ENCODE data around the gene AP2A1. TPM values are rescaled to one million over a fixed set of nuclear protein-coding genes. Genes with fewer than 3 reads are reported as not detected.
A peak's percentile ranks its signal among the peaks of the same experiment; 100 is the strongest.
"Not testable (repeated sequence)": the region's sequence is repeated elsewhere in the genome, so short reads cannot be mapped to it uniquely, and the experiment has no call there.

The AP2A1 gene
- 10 to 100 TPM; 68.0 to 77.8 TPM for total RNA-seq
- long read RNA-seq, transcript AP2A1-202 (24 exons, 3,286 nt), result major isoform, 9 of 33 reads
- long read RNA-seq, partial matches to known transcripts, result 19 of 33 reads
- long read RNA-seq, other reads (novel, unspliced or antisense), result 1 of 33 reads

DNA sequence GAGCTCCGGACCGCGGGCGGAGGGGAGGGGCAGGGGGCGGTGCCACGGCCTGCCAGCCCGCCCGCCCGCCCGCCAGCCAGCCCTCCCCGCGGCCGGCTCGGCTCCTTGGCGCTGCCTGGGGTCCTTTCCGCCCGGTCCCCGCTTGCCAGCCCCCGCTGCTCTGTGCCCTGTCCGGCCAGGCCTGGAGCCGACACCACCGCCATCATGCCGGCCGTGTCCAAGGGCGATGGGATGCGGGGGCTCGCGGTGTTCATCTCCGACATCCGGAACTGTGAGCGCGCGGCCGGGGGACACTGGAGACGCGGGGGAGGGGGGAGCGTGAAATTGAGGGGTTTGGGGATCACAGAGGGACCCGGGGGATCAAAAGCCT is at the start of gene AP2A1:
AP2A1 (plus strand) TSS at position 72 of the 370 bp plus-strand sequence; CDS start at position 205, 133 bp downstream.
- intact Hi-C loops (cut with DNase I), result loop anchor here in 1 of 2 donors (5.0 kb wide), 2 partner anchors 40 to 100 kb away; partner anchors contain the start of gene PNKP
- ATAC-seq, result no peak
- no peak for DNase-seq

DNA sequence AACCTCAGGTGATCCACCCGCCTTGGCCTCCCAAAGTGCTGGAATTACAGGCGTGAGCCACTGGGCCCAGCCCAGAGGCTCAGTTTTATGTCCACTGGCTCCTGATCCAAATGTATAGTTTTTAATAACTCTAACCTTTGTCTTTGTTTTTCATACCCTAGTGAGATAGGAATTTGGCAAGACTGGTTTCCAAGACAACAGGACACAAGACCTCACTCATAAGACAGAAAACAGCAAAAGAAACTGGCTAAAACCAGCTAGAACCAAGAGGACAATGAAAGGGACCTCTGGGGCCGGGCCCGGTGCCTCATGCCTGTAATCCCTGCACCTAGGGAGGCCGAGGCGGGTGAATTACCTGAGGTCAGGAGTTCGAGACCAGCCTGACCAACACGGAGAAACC is 48.3 kb upstream of the AP2A1 start:
- intact Hi-C loops (cut with DNase I), result no loop called here
- no peak for ATAC-seq
- no peak for DNase-seq

DNA sequence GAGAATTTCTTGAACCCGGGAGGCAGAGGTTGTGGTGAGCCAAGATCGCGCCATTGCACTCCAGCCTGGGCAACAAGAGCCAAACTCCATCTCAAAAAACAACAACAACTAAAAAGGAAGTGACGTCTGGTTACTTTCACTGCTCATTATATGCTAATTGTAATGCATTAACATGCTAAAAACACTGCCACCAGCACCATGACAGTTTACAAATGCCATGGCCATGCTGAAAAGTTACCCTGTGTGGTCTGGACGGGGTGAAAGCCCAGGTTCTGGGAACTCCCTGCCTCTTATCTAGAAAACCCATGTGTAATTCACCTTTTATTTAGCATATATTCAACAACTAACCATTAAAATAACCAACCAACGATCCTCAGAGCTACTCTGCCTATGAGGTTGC is 47.8 kb upstream of the AP2A1 start:
- intact Hi-C loops (cut with DNase I), result no loop called here
- ATAC-seq (no peak), DNase-seq (no peak)

DNA sequence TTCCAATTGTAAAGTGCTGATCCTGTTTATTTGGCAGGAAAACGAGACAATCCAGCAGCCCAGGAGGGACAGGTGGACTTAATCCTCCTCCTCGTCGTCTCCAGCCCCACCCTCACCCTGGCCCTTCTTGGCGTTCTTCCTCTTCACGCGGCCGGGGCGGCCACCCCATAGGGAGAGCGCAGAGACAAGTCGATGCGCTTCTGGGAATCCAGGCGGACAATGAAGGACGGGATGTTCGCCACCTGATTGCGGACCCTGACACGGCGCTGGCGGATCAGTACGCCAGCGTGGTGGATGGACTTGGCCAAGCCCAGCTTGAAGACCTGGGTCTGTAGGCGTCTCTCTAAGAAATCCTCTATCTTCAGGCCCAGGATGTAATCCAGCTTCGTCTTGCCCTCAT is 47.4 kb upstream of the AP2A1 start:
- intact Hi-C loops (cut with DNase I); DNase-seq; ATAC-seq: not testable (repeated sequence)

DNA sequence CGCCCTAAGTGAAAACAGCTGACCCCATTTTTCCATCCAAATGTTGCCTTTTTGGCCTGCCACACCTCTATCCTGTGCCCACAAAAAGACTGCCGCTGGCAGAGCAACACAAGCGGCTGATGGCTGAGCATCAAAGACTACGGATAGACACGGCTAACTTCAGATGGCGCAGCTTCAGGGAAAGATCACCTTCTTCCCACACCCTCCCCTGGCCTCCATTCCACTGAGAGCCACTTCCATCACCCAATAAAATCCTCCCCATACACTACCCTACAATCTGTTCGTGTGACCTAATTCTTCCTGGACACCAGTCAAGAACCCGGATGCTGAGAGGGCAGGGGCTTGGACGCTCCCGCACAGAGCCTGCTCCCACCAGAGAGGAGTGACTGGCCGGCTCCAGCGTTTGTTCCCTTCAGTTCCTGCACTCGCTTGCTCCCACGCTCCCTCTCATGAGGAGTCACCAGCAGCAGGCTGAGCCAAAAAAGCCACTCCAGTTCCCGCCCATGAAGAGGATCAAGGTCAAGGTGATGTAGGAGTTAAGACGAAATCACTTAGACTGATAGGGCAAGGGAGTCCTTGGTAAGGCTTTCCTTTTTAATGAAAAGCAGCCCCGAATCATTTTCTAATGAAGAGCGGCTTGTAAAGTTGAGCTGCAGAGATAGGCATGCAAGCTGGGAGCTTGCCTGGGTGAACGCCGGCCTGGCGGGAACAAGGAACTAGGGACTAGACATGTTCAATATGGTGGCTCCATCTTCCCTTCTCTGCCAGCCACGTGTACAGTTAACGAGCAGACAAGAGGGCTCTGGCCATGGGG is 39.4 kb upstream of the AP2A1 start:
- intact Hi-C loops (cut with DNase I), result no loop called here
- ATAC-seq, result peak; percentile 88 to 95
- DNase-seq, result peak; percentile 80

DNA sequence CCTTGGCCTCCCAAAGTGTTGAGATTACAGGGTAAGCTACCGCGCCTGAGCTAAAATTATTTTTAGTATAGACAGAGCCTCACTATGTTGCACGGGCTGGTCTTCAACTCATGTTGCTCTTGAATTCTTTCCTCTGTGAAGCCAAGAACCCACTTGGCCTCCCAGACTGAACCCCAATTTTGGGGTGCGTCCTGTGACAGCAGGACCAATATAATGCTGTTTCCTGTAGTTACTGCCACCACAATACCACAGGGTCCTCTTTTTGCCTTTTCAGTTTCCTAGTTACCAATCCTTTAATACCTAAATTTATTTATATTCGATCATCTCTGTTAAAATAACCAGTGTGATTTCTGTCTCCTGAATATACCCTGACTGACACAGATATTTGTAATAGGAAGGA is 36.6 kb upstream of the AP2A1 start:
- ATAC-seq (no peak), DNase-seq (no peak)
- intact Hi-C loops (cut with DNase I), result no loop called here

DNA sequence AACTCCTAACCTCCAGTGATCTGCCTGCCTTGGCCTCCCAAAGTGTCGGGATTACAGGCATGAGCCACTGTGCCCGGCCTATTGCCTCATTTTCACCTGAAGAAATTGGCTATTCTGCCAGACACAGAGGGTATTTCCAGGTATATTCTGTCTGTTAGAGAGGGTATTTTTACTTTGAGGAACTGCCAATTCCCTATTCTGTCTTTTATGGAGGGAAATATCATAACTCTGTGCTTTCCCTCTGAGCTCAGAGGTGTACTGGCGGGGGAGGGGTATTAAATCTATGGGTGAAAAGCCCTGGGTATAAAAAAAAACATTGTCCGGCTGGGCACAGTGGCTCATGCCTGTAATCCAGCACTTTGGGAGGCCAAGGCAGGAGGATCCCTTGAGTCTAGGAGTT is 28.5 kb upstream of the AP2A1 start:
- DNase-seq, result no peak
- no peak for ATAC-seq

DNA sequence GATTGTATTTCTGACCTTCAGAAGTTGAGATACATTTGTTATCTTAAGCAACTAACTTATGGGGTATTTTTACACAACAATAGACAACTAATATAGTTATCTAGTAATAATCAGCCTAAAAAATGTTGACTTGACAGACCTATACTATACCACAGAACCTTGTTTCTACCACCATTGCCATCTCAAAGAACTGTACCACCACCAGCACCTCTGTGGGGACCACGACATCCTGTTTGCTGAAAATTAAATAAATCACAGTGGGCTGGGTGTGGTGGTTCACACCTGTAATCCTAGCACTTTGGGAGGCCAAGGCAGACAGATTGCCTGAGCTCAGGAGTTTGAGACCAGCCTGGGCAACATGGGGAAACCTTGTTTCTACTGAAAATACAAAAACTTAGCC is 27.7 kb upstream of the AP2A1 start:
- intact Hi-C loops (cut with DNase I), result no loop called here
- ATAC-seq (no peak), DNase-seq (no peak)

More for the DNA sequence above, 28.5 kb upstream of the AP2A1 start:
- intact Hi-C loops (cut with DNase I), result no loop called here

DNA sequence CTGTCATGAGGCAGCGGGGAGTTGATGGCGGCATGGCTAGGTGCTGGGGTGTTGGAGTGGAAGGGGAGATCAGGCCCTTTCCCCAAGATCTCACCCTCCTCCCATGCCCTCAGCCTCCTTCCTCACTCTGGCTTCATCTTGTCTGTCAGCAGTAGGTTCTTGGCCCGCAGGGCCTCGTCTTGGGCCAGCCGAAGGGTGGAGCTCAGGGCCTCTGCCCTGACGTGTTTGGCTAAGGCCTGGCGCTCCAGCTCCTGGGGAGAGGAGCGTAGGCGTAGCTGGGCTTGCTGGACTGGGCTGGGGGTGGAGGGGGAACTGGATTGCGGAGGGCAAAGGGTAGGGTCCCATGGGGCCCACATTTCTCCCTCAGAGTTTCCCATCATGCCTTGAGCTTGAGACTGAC is 26.9 kb upstream of the AP2A1 start:
- DNase-seq (no peak), ATAC-seq (no peak)
- intact Hi-C loops (cut with DNase I), result no loop called here

DNA sequence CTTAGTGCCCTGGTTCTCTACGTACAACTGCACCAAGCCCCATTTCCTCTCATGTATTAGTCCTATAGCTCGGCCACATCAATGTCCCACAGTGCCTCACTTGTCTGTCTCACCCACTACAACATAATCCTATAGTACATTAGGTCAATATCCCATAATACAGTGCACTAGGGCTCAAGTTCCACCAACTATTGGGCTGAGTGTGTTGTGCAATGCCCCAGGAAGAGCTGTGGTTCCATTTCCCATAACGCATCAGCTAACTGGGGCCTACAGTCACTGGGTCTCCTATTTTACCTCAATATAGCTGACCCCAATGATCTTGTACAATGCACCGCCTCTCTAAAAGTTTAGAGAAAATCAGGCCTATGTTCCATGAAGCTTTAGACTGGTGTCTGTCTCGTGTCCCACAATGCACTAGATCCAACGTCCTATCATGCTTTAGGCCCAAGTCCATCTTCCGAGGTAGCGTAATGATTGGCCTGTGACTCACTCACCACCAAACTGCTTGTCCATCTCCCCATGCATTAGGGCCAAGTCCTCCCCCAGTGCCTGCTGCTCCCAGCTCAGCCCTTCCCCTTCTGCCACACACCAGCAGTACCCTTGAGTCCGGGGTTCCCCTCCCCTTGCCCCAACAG is 25.5 kb upstream of the AP2A1 start:
- DNase-seq (no peak), ATAC-seq (no peak)
- intact Hi-C loops (cut with DNase I), result no loop called here

DNA sequence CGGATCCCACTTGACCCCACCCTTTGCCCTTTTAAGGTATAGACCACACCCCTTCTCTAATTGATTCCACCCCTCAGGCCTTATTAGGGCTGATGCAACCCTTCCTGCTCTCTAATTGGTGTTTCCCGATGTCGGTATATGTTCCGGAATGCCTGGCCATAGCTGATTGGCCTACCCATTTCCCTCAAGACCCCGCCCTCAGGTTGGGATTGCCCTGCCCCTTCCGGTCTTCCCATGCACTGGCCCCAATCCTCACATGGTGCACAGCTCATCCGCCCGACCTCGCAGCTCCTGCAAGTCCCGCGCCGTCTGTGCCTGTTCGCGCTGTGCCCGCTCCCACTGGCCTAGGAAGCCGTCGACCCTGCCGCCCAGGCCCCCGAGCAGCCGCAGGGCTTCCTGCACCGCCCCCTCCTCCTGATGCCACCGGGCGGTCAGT is 21.8 kb upstream of the AP2A1 start:
- DNase-seq, result no peak
- intact Hi-C loops (cut with DNase I), result no loop called here
- ATAC-seq, result no peak

DNA sequence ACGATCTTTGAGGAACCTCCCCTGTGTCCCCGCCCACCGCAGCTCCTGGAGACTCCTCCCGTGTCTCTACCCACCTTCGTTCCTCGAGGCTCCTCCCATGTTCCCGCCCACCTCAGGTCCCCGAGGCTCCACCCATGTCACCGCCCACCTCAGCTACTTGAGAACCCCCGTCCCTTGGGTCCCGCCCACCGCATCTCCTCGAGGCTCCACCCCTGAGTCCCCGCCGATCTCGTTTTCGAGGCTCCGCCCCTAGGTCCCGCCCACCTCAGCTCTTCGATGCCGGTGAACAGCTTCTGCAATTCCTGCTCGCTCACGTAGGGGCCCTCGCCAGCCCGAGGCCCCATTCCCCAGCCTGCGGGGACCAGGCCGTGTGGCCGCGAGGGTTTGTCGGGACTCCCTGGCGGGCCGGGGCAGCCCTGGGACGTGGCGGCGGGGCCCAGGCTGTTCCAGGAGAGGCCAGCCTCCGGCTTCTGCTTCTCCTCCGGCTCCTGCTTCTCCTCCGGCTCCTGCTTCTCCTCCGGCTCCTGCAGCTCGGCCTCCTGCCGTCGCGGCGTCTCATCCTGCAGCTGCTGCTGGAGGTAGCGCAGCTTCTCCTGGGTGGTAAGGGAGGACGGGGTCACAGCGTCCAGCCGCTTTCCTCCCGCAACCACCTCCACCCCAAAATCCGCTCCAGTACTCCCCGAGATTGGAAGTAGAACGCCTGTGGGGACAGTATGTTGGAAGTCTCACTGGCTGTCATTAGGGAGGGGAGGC is 20.4 kb upstream of the AP2A1 start:
- intact Hi-C loops (cut with DNase I), result no loop called here
- ATAC-seq (peak; percentile 49 to 75), DNase-seq (peak; percentile 70)

DNA sequence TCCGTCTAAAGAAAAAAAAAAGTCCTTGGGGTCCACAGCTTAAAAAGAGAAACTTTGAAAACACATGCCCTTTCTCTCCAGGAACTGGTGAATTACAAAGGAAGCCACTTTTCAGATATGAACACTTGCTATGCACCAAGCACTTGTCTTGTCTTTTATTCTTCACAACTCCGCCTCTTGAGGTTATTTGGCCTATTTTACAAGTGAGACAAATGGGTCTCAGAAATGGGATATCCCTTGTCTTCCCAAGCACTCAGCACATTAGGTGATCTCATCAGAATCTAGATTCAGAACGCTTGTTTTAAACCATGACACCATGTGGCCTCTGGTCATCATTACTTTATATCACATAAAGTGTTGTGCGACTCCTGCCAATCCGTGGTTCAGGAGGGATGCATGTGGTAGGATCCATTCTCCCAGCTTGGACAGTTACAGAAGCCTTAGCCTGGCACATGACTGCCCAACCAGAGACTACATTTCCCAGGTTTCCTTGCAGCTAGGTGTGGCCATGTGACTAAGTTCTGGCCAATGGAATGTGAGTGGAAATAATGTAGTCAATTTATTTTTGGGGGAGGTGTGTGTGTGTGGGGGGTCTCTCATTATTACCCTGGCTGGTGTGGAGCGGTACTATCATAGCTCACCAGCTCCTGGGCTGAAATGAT is 17.6 kb upstream of the AP2A1 start:
- no peak for DNase-seq
- peak; percentile 25 to 31 for ATAC-seq
- intact Hi-C loops (cut with DNase I), result no loop called here

DNA sequence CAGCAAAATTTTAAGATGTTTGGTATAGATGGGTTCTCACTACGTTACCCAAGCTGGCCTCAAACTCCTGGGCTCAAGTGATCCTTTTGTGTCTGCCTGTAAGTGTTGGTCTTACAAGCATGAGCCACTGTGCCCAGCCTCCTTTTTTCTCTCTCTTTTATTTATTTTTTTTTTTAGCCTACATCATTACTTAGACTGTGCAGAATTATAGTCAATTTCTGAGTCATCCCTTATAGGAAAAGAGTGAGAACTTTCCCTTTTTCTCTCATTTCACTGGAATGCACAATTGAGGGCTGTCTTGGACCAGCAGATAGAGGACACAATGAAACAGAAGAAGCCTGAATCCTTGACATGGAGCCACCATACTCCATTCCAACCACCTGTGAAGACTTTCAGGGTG is 17.0 kb upstream of the AP2A1 start:
- intact Hi-C loops (cut with DNase I), result no loop called here
- DNase-seq (no peak), ATAC-seq (no peak)

DNA sequence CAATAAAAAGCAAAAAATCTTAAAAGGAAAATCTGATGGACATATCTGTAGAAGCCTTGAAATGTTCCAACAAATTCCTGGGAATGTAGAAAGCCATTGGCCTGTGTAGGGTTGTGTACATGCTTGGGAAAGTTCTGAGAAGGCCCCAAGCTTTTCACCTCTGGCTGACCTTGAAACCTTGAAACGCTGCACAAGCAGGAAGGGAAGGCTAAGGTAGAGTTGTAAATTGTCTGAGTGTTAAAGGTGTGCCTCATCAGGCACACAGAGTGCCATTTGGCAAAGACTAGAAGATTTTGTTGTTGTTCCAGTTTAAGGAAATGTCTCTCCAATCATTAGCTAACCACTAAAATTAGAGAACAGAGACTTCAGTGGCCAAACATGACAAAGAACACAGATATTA is 14.1 kb upstream of the AP2A1 start:
- intact Hi-C loops (cut with DNase I), result no loop called here
- no peak for ATAC-seq
- DNase-seq, result no peak

DNA sequence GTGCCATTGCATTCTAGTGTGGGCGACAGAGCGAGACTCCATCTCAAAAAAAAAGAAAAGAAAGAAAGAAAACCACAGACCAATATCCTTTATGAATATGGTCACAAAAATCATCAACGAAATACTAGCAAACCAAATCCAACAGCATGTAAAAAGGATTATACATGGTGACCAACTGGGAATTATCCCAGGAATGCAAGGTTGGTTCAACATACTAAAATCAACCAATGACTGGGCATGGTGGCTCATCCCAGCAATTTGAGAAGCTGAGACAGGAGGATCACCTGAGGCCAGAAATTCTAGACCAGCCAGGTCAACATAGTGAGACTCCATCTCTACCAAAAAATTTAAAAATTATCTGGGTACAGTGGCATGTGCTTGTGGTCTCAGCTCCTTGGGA is 10.8 kb upstream of the AP2A1 start:
- ATAC-seq, result no peak
- DNase-seq, result no peak
- intact Hi-C loops (cut with DNase I), result no loop called here

DNA sequence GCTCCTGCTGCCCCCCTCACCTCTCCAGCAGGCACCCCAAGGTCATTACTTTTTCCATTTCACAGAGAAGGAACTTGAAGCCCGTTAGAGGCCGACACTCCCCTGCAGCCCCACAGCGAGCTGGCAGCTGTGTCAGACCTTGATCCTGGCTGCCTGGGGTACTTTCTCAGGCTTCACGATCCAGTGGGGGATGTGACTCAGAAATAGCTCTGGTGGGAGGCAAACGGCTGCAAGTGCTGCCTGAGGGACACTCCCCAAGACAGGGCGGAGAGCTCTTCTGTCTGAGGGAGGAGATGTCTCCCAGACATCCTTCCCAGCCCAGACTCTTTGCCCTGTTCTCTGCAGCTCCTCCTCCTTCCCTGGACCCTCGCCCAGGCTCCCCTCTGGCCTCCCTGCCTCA is 8.5 kb upstream of the AP2A1 start:
- peak in 1 of 2 donors; percentile 66 for ATAC-seq
- intact Hi-C loops (cut with DNase I), result no loop called here
- DNase-seq, result no peak

DNA sequence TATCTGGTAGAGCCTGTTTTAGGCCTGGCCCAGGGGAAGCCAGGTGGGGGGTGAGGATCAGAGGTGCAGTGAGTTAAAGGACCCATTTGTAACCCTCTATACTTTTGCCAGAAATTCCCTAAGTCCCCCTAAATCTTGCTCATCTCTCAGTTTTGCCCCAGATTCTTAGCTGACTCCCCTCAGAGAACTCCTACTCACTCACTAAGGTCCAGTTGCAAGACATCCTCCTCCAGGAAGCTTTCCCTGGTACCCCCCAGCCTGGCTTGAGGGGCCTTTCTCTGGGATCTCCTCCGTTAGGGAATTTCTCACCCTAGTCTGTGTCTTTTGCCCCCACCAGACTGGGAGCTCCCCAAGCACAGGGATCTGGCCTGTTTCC is 5.6 kb upstream of the AP2A1 start:
- intact Hi-C loops (cut with DNase I), result loop anchor here in 1 of 2 donors (5.0 kb wide), 1 partner anchor 69 kb away; the partner anchor contains the start of gene CPT1C
- no peak for ATAC-seq
- DNase-seq, result no peak

DNA sequence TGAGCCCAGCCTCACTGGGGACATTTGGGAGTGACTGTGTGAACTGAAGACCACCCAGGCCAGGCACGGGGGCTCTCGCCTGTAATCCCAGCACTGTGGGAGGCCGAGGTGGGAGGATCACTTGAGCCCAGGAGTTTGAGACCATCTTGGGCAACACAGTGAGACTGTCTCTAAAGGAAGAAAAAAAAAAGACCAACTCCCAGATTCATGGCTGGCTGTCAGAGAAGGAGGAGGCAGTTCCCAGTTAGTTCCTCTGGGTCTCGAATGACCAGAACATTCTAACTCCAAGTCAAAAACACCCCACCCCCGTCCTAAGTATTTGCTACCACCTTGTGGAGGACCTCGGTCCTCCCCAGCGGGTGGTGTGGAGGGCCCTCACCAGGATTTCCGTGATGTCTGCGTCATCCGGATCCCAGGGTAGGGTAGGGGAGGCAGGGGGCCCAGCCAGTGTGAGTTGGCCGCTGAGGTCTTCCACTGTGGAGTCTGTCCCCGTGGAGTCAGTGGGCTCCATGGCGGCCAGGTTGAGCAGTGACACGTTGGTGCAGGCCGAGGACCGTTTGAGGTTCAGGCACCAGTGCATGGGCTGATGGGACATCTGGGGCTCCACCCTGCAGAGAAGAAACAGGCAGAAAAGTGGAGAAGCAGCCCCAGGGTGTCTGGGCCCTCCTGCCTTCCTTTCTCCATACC is 5.0 kb upstream of the AP2A1 start:
- intact Hi-C loops (cut with DNase I), result loop anchor here in 1 of 2 donors (5.0 kb wide), 1 partner anchor 69 kb away; the partner anchor contains the start of gene CPT1C
- peak; percentile 62 for DNase-seq
- ATAC-seq, result no peak
